Fibroblast of lung (primary cell): ENCODE results near the gene ITLN1.

Experiments
- CTCF ChIP-seq, 2 donors: IDR thresholded peaks in 1 of 2; conservative IDR thresholded peaks in 1 of 2; 1 replicate in 1 of 2; 2 replicates in 1 of 2; pipeline ENCODE4 v1.5.1; 2011 to 2012; ENCODE audit warnings: low read length in 2 of 2, control low read depth in 1 of 2, inconsistent platforms in 1 of 2, low read depth in 1 of 2, mild to moderate bottlenecking in 1 of 2
- EZH2 ChIP-seq: IDR thresholded peaks from 2 replicates; pipeline ENCODE4 v1.5.1; 2012; ENCODE audit warnings: low read length, control low read depth, mild to moderate bottlenecking; ENCODE audit errors: missing control alignments

GRCh38 chr1:160879056-160879455 is 5.9 kb downstream of the ITLN1 start:
- TF ChIP-seq CTCF (conservative IDR thresholded peaks at IDR 0.05 in 1 of 2, IDR thresholded peaks at IDR 0.05 in 1 of 2; ENCODE audit: low read depth in 1 of 2, low read length in 2 of 2), result no peak
- no peak for TF ChIP-seq EZH2
